Lung (tissue), 13 donors: ENCODE results near the gene RFX5. TPM values are rescaled to one million over a fixed set of nuclear protein-coding genes. Genes with fewer than 3 reads are reported as not detected.

ENCODE experiments used
- ATAC-seq: fragments of 200-7000 bp; cut with Tn5 transposase; one replicate; pipeline ENCODE4 v1.9.1; 2020; ENCODE audit warnings: moderate number of reproducible peaks; ENCODE audit not compliant: insufficient read depth, low FRiP score
- DNase-seq, 3 donors: peaks; one replicate each; pipeline ENCODE4 v3.0.0-alpha.2; 2013 to 2017
- H3K27ac ChIP-seq, 2 donors: one replicate each; pipeline ENCODE4 v1.5.1; 2013; ENCODE audit warnings: mild to moderate bottlenecking in 2 of 2, moderate library complexity in 2 of 2, control low read depth in 1 of 2, inconsistent platforms in 1 of 2, low read depth in 1 of 2, low read length in 1 of 2
- H3K27me3 ChIP-seq, 3 donors: one replicate each; pipeline ENCODE4 v1.5.1; 2013; ENCODE audit warnings: low read length in 2 of 3; ENCODE audit not compliant: control insufficient read depth in 3 of 3, insufficient read depth in 3 of 3
- H3K36me3 ChIP-seq, 4 donors: one replicate each; pipeline ENCODE4 v1.5.1; 2013; ENCODE audit warnings: low read length in 4 of 4, mild to moderate bottlenecking in 1 of 4, moderate library complexity in 1 of 4; ENCODE audit not compliant: control insufficient read depth in 4 of 4, insufficient read depth in 4 of 4
- H3K4me1 ChIP-seq, 5 donors: one replicate each; pipeline ENCODE4 v1.5.1; 2013; ENCODE audit warnings: low read length in 5 of 5, mild to moderate bottlenecking in 2 of 5, moderate library complexity in 1 of 5; ENCODE audit not compliant: control insufficient read depth in 5 of 5, insufficient read depth in 5 of 5
- H3K4me3 ChIP-seq: one replicate; pipeline ENCODE4 v1.5.1; 2013; ENCODE audit warnings: mild to moderate bottlenecking, control low read depth, moderate library complexity
- H3K9ac ChIP-seq, 2 donors: one replicate each; pipeline ENCODE4 v1.5.1; 2013; ENCODE audit warnings: low read length in 2 of 2, control low read depth in 1 of 2; ENCODE audit not compliant: insufficient read depth in 1 of 2
- H3K9me3 ChIP-seq, 4 donors: one replicate each; pipeline ENCODE4 v1.5.1; 2013; ENCODE audit warnings: low read length in 3 of 4, mild to moderate bottlenecking in 1 of 4, moderate library complexity in 1 of 4; ENCODE audit not compliant: control insufficient read depth in 4 of 4, insufficient read depth in 3 of 4
- WGBS, 2 donors: extraction: QIAGEN DNeasy Blood & Tissue Kit; methylation state at CpG; one replicate each; pipeline ENCODE4 v1.1.7; 2013; 5-methylcytosine and 5-hydroxymethylcytosine counted together
- polyA plus RNA-seq, 2 donors: library from polyadenylated mRNA; stranded (reverse); fragments of 200-250 nt; gene quantifications; one replicate each; pipeline ENCODE4 v1.2.1, GENCODE V29; 2013
- small RNA-seq: library from RNA; depleted of rRNA; stranded (forward); fragments of <200 nt; gene quantifications from one replicate; pipeline ENCODE3, GENCODE V24; 2014; ENCODE audit warnings: low replicate concordance
- total RNA-seq, 2 donors: library from RNA; depleted of rRNA in 1 of 2; stranded (reverse); fragments of >200 nt in 1 of 2; gene quantifications; one replicate each; pipeline ENCODE4 v1.2.1, GENCODE V29; 2014 to 2021
- TF ChIP-seq, protein P1 (sequence below): IDR thresholded peaks from 2 replicates; pipeline ENCODE4 v1.5.1; 2012; ENCODE audit warnings: mild to moderate bottlenecking; ENCODE audit errors: control extremely low read depth, extremely low read depth
- donor health status: control.
- donor health status: control.
- donor health status: Bipolar disorder and iron deficiency.
- donor health status: healthy.
- donor health status: DM: yes; HTN: yes; CAD: no.

Gene RFX5
- total and polyA plus RNA-seq, 4 donors, result 16.6 to 40.3 (median 34.6) TPM

DNA sequence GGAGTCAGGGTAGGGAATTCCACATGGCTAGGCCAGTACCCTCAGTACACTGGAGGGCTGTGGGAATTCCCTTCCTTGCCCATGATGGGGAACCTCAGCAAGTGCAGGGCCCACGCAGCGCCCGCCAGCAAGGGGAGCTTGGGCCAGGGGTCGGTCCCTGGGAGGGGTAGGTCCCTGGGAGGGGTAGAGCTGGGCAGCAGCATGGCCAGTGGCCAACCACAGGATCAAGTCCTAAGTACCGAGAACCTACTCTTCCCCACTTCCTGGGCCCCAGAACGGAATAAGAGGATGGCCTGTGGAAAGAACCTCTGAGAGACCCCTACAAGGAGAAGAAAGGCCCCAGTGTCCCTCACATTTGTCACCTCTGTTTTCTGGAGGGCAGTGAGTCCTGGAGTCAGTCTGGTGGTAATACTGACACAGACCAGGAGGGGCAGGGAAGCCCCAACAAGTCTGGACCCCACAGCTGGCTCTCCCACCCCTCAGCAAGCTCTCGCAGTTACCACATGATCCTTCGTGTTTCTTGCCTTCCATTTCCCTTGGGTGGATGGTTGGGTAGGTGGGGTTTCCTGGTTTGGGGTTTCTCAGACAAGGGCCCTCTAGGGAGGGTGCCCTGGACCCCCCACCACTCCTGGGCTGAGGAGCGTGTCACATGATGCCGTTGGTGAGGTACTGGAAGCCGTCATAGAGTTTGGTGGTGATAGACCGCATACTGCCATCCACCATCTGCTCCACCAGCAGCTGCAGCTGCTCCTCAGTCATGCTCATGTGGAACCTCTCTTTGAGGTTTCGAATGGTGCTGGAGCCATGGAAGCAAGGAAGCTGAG is 54.6 kb downstream of the RFX5 start:
- no peaks in the 10 kb centered on the region for H3K9me3 ChIP-seq
- TF ChIP-seq, protein P1, sequence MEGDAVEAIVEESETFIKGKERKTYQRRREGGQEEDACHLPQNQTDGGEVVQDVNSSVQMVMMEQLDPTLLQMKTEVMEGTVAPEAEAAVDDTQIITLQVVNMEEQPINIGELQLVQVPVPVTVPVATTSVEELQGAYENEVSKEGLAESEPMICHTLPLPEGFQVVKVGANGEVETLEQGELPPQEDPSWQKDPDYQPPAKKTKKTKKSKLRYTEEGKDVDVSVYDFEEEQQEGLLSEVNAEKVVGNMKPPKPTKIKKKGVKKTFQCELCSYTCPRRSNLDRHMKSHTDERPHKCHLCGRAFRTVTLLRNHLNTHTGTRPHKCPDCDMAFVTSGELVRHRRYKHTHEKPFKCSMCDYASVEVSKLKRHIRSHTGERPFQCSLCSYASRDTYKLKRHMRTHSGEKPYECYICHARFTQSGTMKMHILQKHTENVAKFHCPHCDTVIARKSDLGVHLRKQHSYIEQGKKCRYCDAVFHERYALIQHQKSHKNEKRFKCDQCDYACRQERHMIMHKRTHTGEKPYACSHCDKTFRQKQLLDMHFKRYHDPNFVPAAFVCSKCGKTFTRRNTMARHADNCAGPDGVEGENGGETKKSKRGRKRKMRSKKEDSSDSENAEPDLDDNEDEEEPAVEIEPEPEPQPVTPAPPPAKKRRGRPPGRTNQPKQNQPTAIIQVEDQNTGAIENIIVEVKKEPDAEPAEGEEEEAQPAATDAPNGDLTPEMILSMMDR, result no peak
- 81 to 83% methylated on average over 13 of the region's 13 CpGs for WGBS, 2 donors
- no peak overlapping the region for H3K4me3 ChIP-seq
- H3K4me1 ChIP-seq, result no peaks in the 10 kb centered on the region
- H3K9ac ChIP-seq, result no peak overlapping the region
- no peaks in the 10 kb centered on the region for H3K27me3 ChIP-seq
- peaks cover 31 to 78% (median 48%) of the 10 kb centered on the region in 4 donors for H3K36me3 ChIP-seq
- no peak overlapping the region for H3K27ac ChIP-seq
- ATAC-seq (no peak), DNase-seq (no peak)

DNA sequence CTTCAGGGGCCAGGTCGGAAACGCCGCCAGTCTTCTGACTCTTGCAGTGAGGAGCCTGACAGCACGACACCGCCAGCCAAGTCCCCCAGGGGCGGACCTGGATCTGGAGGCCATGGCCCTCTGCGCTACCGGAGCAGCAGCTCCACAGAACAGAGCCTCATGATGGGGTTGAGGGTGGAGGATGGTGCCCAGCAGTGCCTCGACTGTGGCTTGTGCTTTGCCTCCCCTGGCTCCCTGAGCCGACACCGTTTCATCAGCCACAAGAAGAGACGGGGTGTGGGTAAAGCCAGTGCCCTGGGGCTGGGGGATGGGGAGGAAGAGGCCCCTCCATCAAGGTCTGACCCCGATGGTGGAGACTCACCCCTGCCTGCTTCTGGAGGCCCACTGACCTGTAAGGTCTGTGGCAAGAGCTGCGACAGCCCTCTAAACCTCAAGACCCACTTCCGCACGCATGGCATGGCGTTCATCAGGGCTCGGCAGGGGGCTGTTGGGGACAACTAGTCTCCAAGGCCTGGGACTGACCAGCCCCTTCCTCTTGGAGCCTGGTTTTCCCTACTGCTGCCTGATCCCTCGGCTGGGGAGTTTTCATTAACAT is 56.2 kb downstream of the RFX5 start:
- WGBS, 2 donors, result 73 to 82% methylated on average over 19 of the region's 19 CpGs
- H3K27ac ChIP-seq, result no peak overlapping the region
- H3K36me3 ChIP-seq, result peaks cover 30 to 84% (median 51%) of the 10 kb centered on the region in 4 donors
- no peaks in the 10 kb centered on the region for H3K4me1 ChIP-seq
- DNase-seq (no peak), ATAC-seq (no peak)
- TF ChIP-seq, protein P1, result no peak
- no peak overlapping the region for H3K4me3 ChIP-seq
- H3K9ac ChIP-seq, result no peak overlapping the region
- no peaks in the 10 kb centered on the region for H3K9me3 ChIP-seq
- H3K27me3 ChIP-seq, result no peaks in the 10 kb centered on the region

Small RNAs within 50 kb of the gene (small RNA-seq; reads per million reads assigned to genes)
- not detected for gene RN7SL444P

Other genes starting within 250 kb of the RFX5 start
- 1 to 10 TPM; 6.4 to 9.8 TPM for gene SEMA6C, start 200.6 kb downstream of the RFX5 start, total RNA-seq
- gene SEMA6C, start 200.6 kb downstream of the RFX5 start, polyA plus RNA-seq, result 1 to 10 TPM; 6.3 to 6.7 TPM
- gene TNFAIP8L2, start 190.6 kb downstream of the RFX5 start, total RNA-seq, result 10 to 100 TPM in 1 of 2 donors, 1 to 10 TPM in 1; 3.4 to 11.3 TPM
- gene TNFAIP8L2, start 190.6 kb downstream of the RFX5 start, polyA plus RNA-seq, result 10 to 100 TPM; 26.6 to 31.8 TPM
- gene LYSMD1, start 181.3 kb downstream of the RFX5 start, total RNA-seq, result 10 to 100 TPM in 1 of 2 donors, 1 to 10 TPM in 1; 4.9 to 12.7 TPM
- gene LYSMD1, start 181.3 kb downstream of the RFX5 start, polyA plus RNA-seq, result 1 to 10 TPM; 5.1 to 5.3 TPM
- gene SCNM1, start 181.1 kb downstream of the RFX5 start, total RNA-seq, result 10 to 100 TPM; 30.0 to 31.3 TPM
- 10 to 100 TPM; 50.7 to 73.8 TPM for gene SCNM1, start 181.1 kb downstream of the RFX5 start, polyA plus RNA-seq
- gene TMOD4, start 171.3 kb downstream of the RFX5 start, total RNA-seq, result under 1 TPM in 1 of 2 donors, not detected in 1; 0.83 TPM
- under 1 TPM; 0.18 to 0.31 TPM for gene TMOD4, start 171.3 kb downstream of the RFX5 start, polyA plus RNA-seq
- gene VPS72, start 157.1 kb downstream of the RFX5 start, total RNA-seq, result 10 to 100 TPM; 30.7 to 30.9 TPM
- 10 to 100 TPM; 28.6 to 39.1 TPM for gene VPS72, start 157.1 kb downstream of the RFX5 start, polyA plus RNA-seq
- 100 to 1,000 TPM in 1 of 2 donors, 10 to 100 TPM in 1; 47.6 to 120 TPM for gene PIP5K1A, start 148.7 kb downstream of the RFX5 start, total RNA-seq
- 10 to 100 TPM; 21.7 to 27.4 TPM for gene PIP5K1A, start 148.7 kb downstream of the RFX5 start, polyA plus RNA-seq
- gene PSMD4, start 92.5 kb downstream of the RFX5 start, total RNA-seq, result 100 to 1,000 TPM in 1 of 2 donors, 10 to 100 TPM in 1; 96.9 to 147 TPM
- 100 to 1,000 TPM; 209 to 212 TPM for gene PSMD4, start 92.5 kb downstream of the RFX5 start, polyA plus RNA-seq
- 10 to 100 TPM; 14.0 to 31.2 TPM for gene ZNF687, start 65.0 kb downstream of the RFX5 start, total RNA-seq
- gene ZNF687, start 65.0 kb downstream of the RFX5 start, polyA plus RNA-seq, result 10 to 100 TPM in 1 of 2 donors, 1 to 10 TPM in 1; 9.6 to 13.7 TPM
- 10 to 100 TPM; 48.3 to 65.2 TPM for gene PI4KB, start 19.8 kb downstream of the RFX5 start, total RNA-seq
- 10 to 100 TPM; 25.0 to 42.3 TPM for gene PI4KB, start 19.8 kb downstream of the RFX5 start, polyA plus RNA-seq
- 100 to 1,000 TPM; 195 to 282 TPM for gene SELENBP1, start 25.5 kb upstream of the RFX5 start, total RNA-seq
- 100 to 1,000 TPM in 1 of 2 donors, 10 to 100 TPM in 1; 84.1 to 177 TPM for gene SELENBP1, start 25.5 kb upstream of the RFX5 start, polyA plus RNA-seq
- gene PSMB4, start 52.3 kb upstream of the RFX5 start, total RNA-seq, result 100 to 1,000 TPM; 123 to 247 TPM
- 100 to 1,000 TPM; 373 to 452 TPM for gene PSMB4, start 52.3 kb upstream of the RFX5 start, polyA plus RNA-seq
- 100 to 1,000 TPM in 1 of 2 donors, 10 to 100 TPM in 1; 59.7 to 131 TPM for gene POGZ, start 112.2 kb upstream of the RFX5 start, total RNA-seq
- gene POGZ, start 112.2 kb upstream of the RFX5 start, polyA plus RNA-seq, result 10 to 100 TPM; 12.6 to 23.4 TPM
- gene CGN, start 164.1 kb upstream of the RFX5 start, total RNA-seq, result 10 to 100 TPM; 38.9 to 74.9 TPM
- gene CGN, start 164.1 kb upstream of the RFX5 start, polyA plus RNA-seq, result 10 to 100 TPM; 23.4 to 34.7 TPM
- gene TUFT1, start 193.1 kb upstream of the RFX5 start, total RNA-seq, result 10 to 100 TPM in 1 of 2 donors, 1 to 10 TPM in 1; 9.2 to 13.9 TPM
- 1 to 10 TPM; 5.6 to 6.2 TPM for gene TUFT1, start 193.1 kb upstream of the RFX5 start, polyA plus RNA-seq